GM21367 (cell line): ENCODE measurements around the gene PNPLA2.
A peak's percentile ranks its signal among the peaks of the same experiment; 100 is the strongest.

Experiments used
- ATAC-seq: cut with Tn5 transposase; IDR thresholded peaks from one replicate; pipeline ENCODE4 v1.9.1; 2021; ENCODE audit not compliant: unreplicated experiment

The PNPLA2 gene

GRCh38 chr11:842370-843002 lies 23.8 kb downstream of the PNPLA2 start, which contains the start of the genes POLR2L and TSPAN4:
TSS of gene POLR2L (minus strand) at chr11:842529. CDS start at chr11:842508, 21 bp downstream.
TSS of gene TSPAN4 (plus strand) at chr11:842852. CDS start at chr11:850305, 7,453 bp downstream.
- ATAC-seq, result peak; percentile 42

GRCh38 chr11:843086-843734 lies 24.5 kb downstream of the PNPLA2 start:
- no peak for ATAC-seq

GRCh38 chr11:843818-844692 lies 25.3 kb downstream of the PNPLA2 start:
- ATAC-seq, result no peak

GRCh38 chr11:844693-845644 lies 26.3 kb downstream of the PNPLA2 start:
- ATAC-seq, result no peak

GRCh38 chr11:845872-846495 lies 27.3 kb downstream of the PNPLA2 start:
- ATAC-seq, result no peak

GRCh38 chr11:846496-847098 lies 27.9 kb downstream of the PNPLA2 start:
- ATAC-seq, result no peak

- ATAC-seq, result no peak
Measured at GRCh38 chr11:847876-848275, 29.2 kb downstream of the PNPLA2 start.

GRCh38 chr11:848380-848931 lies 29.7 kb downstream of the PNPLA2 start:
- no peak for ATAC-seq

GRCh38 chr11:849104-849824 lies 30.6 kb downstream of the PNPLA2 start:
- ATAC-seq, result no peak

- no peak for ATAC-seq
Measured at GRCh38 chr11:849951-850774, 31.4 kb downstream of the PNPLA2 start.

GRCh38 chr11:850775-851763 lies 32.4 kb downstream of the PNPLA2 start:
- no peak for ATAC-seq

- no peak for ATAC-seq
Measured at GRCh38 chr11:852762-853161, 34.0 kb downstream of the PNPLA2 start.

GRCh38 chr11:853682-854448 lies 35.2 kb downstream of the PNPLA2 start:
- ATAC-seq, result no peak

- no peak for ATAC-seq
Measured at GRCh38 chr11:854601-855329, 36.1 kb downstream of the PNPLA2 start.

GRCh38 chr11:855330-855674 lies 36.6 kb downstream of the PNPLA2 start:
- no peak for ATAC-seq
